Endothelial cell of umbilical vein (primary cell): Measurements from ENCODE around the gene CACNA1B. TPM values are rescaled to one million over a fixed set of nuclear protein-coding genes. Genes with fewer than 3 reads are reported as not detected.

Experiments
- BruUV-seq: library from RNA; stranded (reverse); fragments of 400-500 nt; replicated peaks from 2 replicates; lab custom pipeline; 2021; lab: Mats Ljungman, UMichigan
- CTCF ChIA-PET: fragments of 300-600, 350-600 bp; sonication (Branson Sonifier 250); formaldehyde crosslinking; loops from one replicate; lab custom pipeline; 2021; ENCODE audit warnings: antibody characterized with exemption, inconsistent platforms; lab: Charles Lee
- POLR2A ChIA-PET: fragments of 300-600, 350-600 bp; sonication (Branson Sonifier 250); formaldehyde crosslinking; loops from one replicate; lab custom pipeline; 2021; ENCODE audit warnings: antibody characterized with exemption, inconsistent platforms; lab: Charles Lee
- DNase-seq: peaks from one replicate; pipeline ENCODE4 v3.0.0-alpha.2; 2011; ENCODE audit warnings: low read depth, low spot score
- FAIRE-seq: peaks from 2 replicates; lab custom pipeline; 2011; peaks lifted over from hg19 to GRCh38; lab: Jason Lieb, UNC
- H2AFZ ChIP-seq: 2 replicates; pipeline ENCODE4 v1.6.0; 2012; ENCODE audit warnings: low read depth, low read length, control low read depth, inconsistent platforms
- H3K27ac ChIP-seq: 2 replicates; pipeline ENCODE4 v1.5.1; 2011; ENCODE audit warnings: low read depth, mild to moderate bottlenecking, control low read depth, low read length, moderate library complexity; ENCODE audit not compliant: insufficient read depth
- H3K27me3 ChIP-seq, 2 experiments: 2 replicates each; pipeline versions ENCODE4 v1.6.0 to v1.6.1; 2011; ENCODE audit warnings: low read length in 2 of 2, mixed read lengths in 1 of 2; ENCODE audit not compliant: control insufficient read depth in 2 of 2, insufficient read depth in 2 of 2
- H3K36me3 ChIP-seq, 2 experiments: 2 replicates in 1 of 2; 3 replicates in 1 of 2; pipeline ENCODE4 v1.5.1; 2011; ENCODE audit warnings: low read length in 2 of 2, mild to moderate bottlenecking in 1 of 2, moderate library complexity in 1 of 2; ENCODE audit not compliant: control insufficient read depth in 2 of 2, insufficient read depth in 2 of 2; ENCODE audit errors: extremely low read depth in 1 of 2
- H3K4me1 ChIP-seq: 3 replicates; pipeline ENCODE4 v1.5.1; 2011; ENCODE audit warnings: mild to moderate bottlenecking, low read length; ENCODE audit not compliant: control insufficient read depth, insufficient read depth; ENCODE audit errors: extremely low read depth
- H3K4me2 ChIP-seq: 2 replicates; pipeline ENCODE4 v1.6.1; 2011; ENCODE audit warnings: low read length, control low read depth, mixed read lengths; ENCODE audit not compliant: insufficient read depth
- H3K4me3 ChIP-seq, 3 experiments: fragments of 200-600 bp in 1 of 3; sonication (generic), shearing (Covaris generic) in 1 of 3; replicated peaks in 1 of 3; 2 replicates each; pipeline ENCODE4 v1.5.1; 2011 to 2016; ENCODE audit warnings: control low read depth in 3 of 3, low read length in 3 of 3, mild to moderate bottlenecking in 2 of 3, inconsistent platforms in 1 of 3, low read depth in 1 of 3, moderate library complexity in 1 of 3; ENCODE audit not compliant: insufficient read depth in 1 of 3
- H3K79me2 ChIP-seq: 2 replicates; pipeline ENCODE4 v1.6.0; 2012; ENCODE audit warnings: low read length, inconsistent platforms; ENCODE audit not compliant: control insufficient read depth, insufficient read depth
- H3K9ac ChIP-seq: replicated peaks from 2 replicates; pipeline ENCODE3; 2011; ENCODE audit warnings: low read length, control low read depth; ENCODE audit not compliant: insufficient read depth; ENCODE audit errors: extremely low read depth
- H3K9me1 ChIP-seq: replicated peaks from 3 replicates; pipeline ENCODE4 v1.6.0; 2011; ENCODE audit warnings: mild to moderate bottlenecking, low read length; ENCODE audit not compliant: control insufficient read depth, insufficient read depth; ENCODE audit errors: extremely low read depth
- H3K9me3 ChIP-seq: replicated peaks from 2 replicates; pipeline ENCODE4 v1.5.1; 2012; ENCODE audit warnings: low read length, inconsistent platforms; ENCODE audit not compliant: control insufficient read depth, insufficient read depth
- H4K20me1 ChIP-seq: replicated peaks from 2 replicates; pipeline ENCODE3; 2011; ENCODE audit warnings: mild to moderate bottlenecking, low read length; ENCODE audit not compliant: control insufficient read depth, insufficient read depth; ENCODE audit errors: extremely low read depth
- CTCF ChIP-seq, 2 donors: IDR thresholded peaks; 1 replicate in 1 of 2; 2 replicates in 1 of 2; pipeline ENCODE4 v1.5.1; 2011; ENCODE audit warnings: low read length in 2 of 2, mild to moderate bottlenecking in 2 of 2, moderate library complexity in 2 of 2, control low read depth in 1 of 2, inconsistent platforms in 1 of 2, low read depth in 1 of 2; ENCODE audit not compliant: insufficient read depth in 1 of 2; ENCODE audit errors: extremely low read depth in 1 of 2
- EZH2 ChIP-seq: IDR thresholded peaks from 2 replicates; pipeline ENCODE4 v1.6.1; 2012; ENCODE audit warnings: borderline replicate concordance, low read depth, mild to moderate bottlenecking, moderate library complexity, low read length, inconsistent platforms; ENCODE audit not compliant: severe bottlenecking
- FOS ChIP-seq: IDR thresholded peaks from 2 replicates; pipeline ENCODE4 v1.6.1; 2011; ENCODE audit warnings: mild to moderate bottlenecking, low read length, moderate library complexity, borderline replicate concordance; ENCODE audit not compliant: insufficient read depth
- GATA2 ChIP-seq: IDR thresholded peaks from 2 replicates; pipeline ENCODE4 v1.7.0; 2011; ENCODE audit warnings: low read depth, mild to moderate bottlenecking, moderate library complexity, mixed read lengths, low read length; ENCODE audit not compliant: insufficient read length, insufficient read depth
- JUN ChIP-seq: IDR thresholded peaks from 2 replicates; pipeline ENCODE4 v1.6.1; 2011; ENCODE audit warnings: borderline replicate concordance, low read depth; ENCODE audit not compliant: insufficient read length, insufficient read depth
- MAX ChIP-seq: IDR thresholded peaks from 2 replicates; pipeline ENCODE4 v1.6.1; 2011; ENCODE audit not compliant: insufficient read depth, insufficient read length
- MYC ChIP-seq: IDR thresholded peaks from one replicate; pipeline ENCODE4 v1.6.1; 2011; ENCODE audit warnings: mild to moderate bottlenecking, low read depth, low read length
- POLR2A ChIP-seq: IDR thresholded peaks from 2 replicates; pipeline ENCODE4 v1.6.1; 2012; ENCODE audit warnings: low read depth, mild to moderate bottlenecking, control low read depth, low read length
- POLR2AphosphoS5 ChIP-seq: IDR thresholded peaks from 2 replicates; pipeline ENCODE4 v1.6.1; 2012; ENCODE audit warnings: low read depth, mild to moderate bottlenecking, control low read depth, low read length, moderate library complexity; ENCODE audit not compliant: insufficient read depth
- dilution Hi-C: fragments of 300-500 bp; cut with MboI; formaldehyde crosslinking; loops from one replicate; pipeline ENCODE4 v1.15.0; 2019; ENCODE audit warnings: low sequenced_read_pairs; ENCODE audit not compliant: extremely low pct_ligation_motif_present
- intact Hi-C: fragments of 100-400 bp; cut with micrococcal nuclease; formaldehyde crosslinking; loops from one replicate; pipeline ENCODE4 v1.10.0; 2022
- polyA plus RNA-seq, 4 experiments: library from polyadenylated mRNA; depleted of rRNA in 3 of 4; stranded (reverse) in 3 of 4; unstranded in 1 of 4; fragments of >200 nt; gene quantifications; 2 replicates each; pipeline versions ENCODE4 v1.2.1 to v1.2.3, GENCODE V29; 2011 to 2012; ENCODE audit warnings: missing spikeins in 1 of 4
- total RNA-seq: library from RNA; stranded (reverse); gene quantifications from 2 replicates; pipeline ENCODE4 v1.2.3, GENCODE V29; 2021

The CACNA1B gene
- total and polyA plus RNA-seq, 2 donors (not counting 3 experiments of a cell fraction or from before 2014, with no cell fraction given), result 0.11 to 0.41 TPM

GRCh38 chr9:138057726-138058125 is 180.1 kb downstream of the CACNA1B start:
- Histone ChIP-seq H3K9me3 (no peaks in the 10 kb centered on the region), H2AFZ (no peak overlapping the region), H3K27me3 (no peaks in the 10 kb centered on the region), H3K27ac (no peak overlapping the region), H3K4me2 (no peak overlapping the region), H3K9ac (no peak overlapping the region), H4K20me1 (no peaks in the 10 kb centered on the region), H3K9me1 (no peaks in the 10 kb centered on the region), H3K36me3 (no peaks in the 10 kb centered on the region), H3K4me3 (no peak overlapping the region), H3K79me2 (no peaks in the 10 kb centered on the region), H3K4me1 (no peaks in the 10 kb centered on the region)
- ChIA-PET POLR2A (no interaction called here), CTCF (no interaction called here)
- BruUV-seq, result no TSS peak
- dilution Hi-C loops, result no loop called here
- FAIRE-seq (no peak), DNase-seq (no peak)
- intact Hi-C loops, result loop anchor here (10.0 kb wide), 1 partner anchor 723 kb away; no protein-coding TSS in a partner anchor
- no peak for TF ChIP-seq FOS
- no peak for TF ChIP-seq JUN
- no peak for TF ChIP-seq POLR2A
- no peak for TF ChIP-seq POLR2AphosphoS5
- TF ChIP-seq CTCF (IDR thresholded peaks at IDR 0.05; ENCODE audit: extremely low read depth in 1 of 2, insufficient read depth in 1 of 2, low read depth in 1 of 2, low read length in 2 of 2), result no peak
- TF ChIP-seq EZH2, result no peak
- TF ChIP-seq MAX, result no peak
- no peak for TF ChIP-seq GATA2
- TF ChIP-seq MYC, result no peak
